NT2/D1 (cell line): ENCODE measurements around the gene ZFYVE27.

ENCODE experiments used
- SUZ12 ChIP-seq: IDR thresholded peaks from 2 replicates; pipeline ENCODE4 v1.6.1; 2011; ENCODE audit not compliant: insufficient read length, insufficient read depth; ENCODE audit errors: extremely low read depth
- YY1 ChIP-seq: IDR thresholded peaks from 2 replicates; pipeline ENCODE4 v1.6.1; 2011; ENCODE audit not compliant: insufficient read length, insufficient read depth
- ZNF274 ChIP-seq: IDR thresholded peaks from 2 replicates; pipeline ENCODE4 v1.6.1; 2011; ENCODE audit warnings: mild to moderate bottlenecking, low read depth, low read length

- no peak for TF ChIP-seq ZNF274
- TF ChIP-seq YY1 = no peak
- TF ChIP-seq SUZ12 = no peak
Observed at GRCh38 chr10:97687785-97688781, 48.8 kb upstream of the ZFYVE27 start.
